NB4 (cell line): ENCODE measurements around the gene CEP192.

Experiments
- CTCF ChIP-seq: IDR thresholded peaks from one replicate; pipeline ENCODE4 v1.5.1; 2012; ENCODE audit warnings: low read depth, low read length
- POLR2A ChIP-seq: IDR thresholded peaks from 2 replicates; pipeline ENCODE4 v1.6.1; 2011; ENCODE audit warnings: mild to moderate bottlenecking; ENCODE audit not compliant: insufficient read length; ENCODE audit errors: extremely low read depth

DNA sequence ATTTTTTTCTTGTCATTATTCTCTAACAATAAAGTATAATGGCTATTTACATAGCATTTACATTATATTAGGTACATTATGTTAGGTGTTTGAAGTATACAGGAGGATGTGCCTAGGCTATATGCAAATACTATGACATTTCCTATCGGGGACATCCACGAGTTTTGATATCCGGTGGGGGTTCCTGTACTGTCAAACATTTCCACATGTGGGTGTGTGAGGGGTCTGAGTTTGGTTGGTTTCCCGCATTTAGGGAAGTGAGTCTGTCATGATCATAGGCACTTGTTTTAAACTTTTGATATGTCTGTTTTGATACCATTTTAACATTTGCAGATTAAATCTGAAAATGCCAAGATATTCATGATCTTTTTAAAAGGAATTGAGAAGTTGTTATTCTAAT lies 76.0 kb downstream of the CEP192 start:
- TF ChIP-seq CTCF, result no peak
- TF ChIP-seq POLR2A, result no peak
